Cardiac muscle cell (in vitro differentiated cells and primary cell): ENCODE measurements around the gene MAPK10. TPM values are rescaled to one million over a fixed set of nuclear protein-coding genes. Genes with fewer than 3 reads are reported as not detected.

Source experiments
- DNase-seq, 2 donors: peaks; one replicate each; pipeline versions ENCODE4 v3.0.0 to v3.0.0-alpha.2; 2010 to 2017; ENCODE audit warnings: low read depth in 1 of 2, low spot score in 1 of 2
- H3K27ac ChIP-seq: fragments of 200-600 bp; sonication (generic); 2 replicates; pipeline ENCODE4 v1.5.1; 2016
- H3K27me3 ChIP-seq: fragments of 200-600 bp; sonication (generic); 2 replicates; pipeline ENCODE4 v1.6.0; 2016; ENCODE audit warnings: control low read depth
- H3K36me3 ChIP-seq: fragments of 200-600 bp; sonication (generic); 2 replicates; pipeline ENCODE4 v1.5.1; 2016; ENCODE audit warnings: control low read depth
- H3K4me1 ChIP-seq: fragments of 200-600 bp; sonication (generic); 2 replicates; pipeline ENCODE4 v1.8.1; 2017; ENCODE audit warnings: low read depth, mild to moderate bottlenecking, mixed run types
- H3K4me3 ChIP-seq: fragments of 200-600 bp; sonication (generic); 2 replicates; pipeline ENCODE4 v1.5.1; 2016; ENCODE audit warnings: mild to moderate bottlenecking
- H3K9me3 ChIP-seq: fragments of 200-600 bp; sonication (generic); 2 replicates; pipeline ENCODE4 v1.5.1; 2017; ENCODE audit warnings: low read depth, mild to moderate bottlenecking, control low read depth
- polyA plus RNA-seq: library from polyadenylated mRNA; unstranded; fragments of >200 nt; fragmentation: Nextera tagmentation; extraction: Ambion mirVana; gene quantifications from 2 replicates; pipeline ENCODE4 v1.2.1, GENCODE V29; 2016
- total RNA-seq: library from RNA; depleted of rRNA; stranded (reverse); fragments of >200 nt; gene quantifications from 2 replicates; pipeline ENCODE4 v1.2.3, GENCODE V29; 2016
- TF ChIP-seq, protein P1 (sequence below): IDR thresholded peaks from 2 replicates; pipeline ENCODE4 v1.5.1; 2012; ENCODE audit warnings: low read depth, mild to moderate bottlenecking, low read length

MAPK10 gene
- total and polyA plus RNA-seq, 2 experiments from 2014 or later: 13.9 to 22.8 TPM

DNA sequence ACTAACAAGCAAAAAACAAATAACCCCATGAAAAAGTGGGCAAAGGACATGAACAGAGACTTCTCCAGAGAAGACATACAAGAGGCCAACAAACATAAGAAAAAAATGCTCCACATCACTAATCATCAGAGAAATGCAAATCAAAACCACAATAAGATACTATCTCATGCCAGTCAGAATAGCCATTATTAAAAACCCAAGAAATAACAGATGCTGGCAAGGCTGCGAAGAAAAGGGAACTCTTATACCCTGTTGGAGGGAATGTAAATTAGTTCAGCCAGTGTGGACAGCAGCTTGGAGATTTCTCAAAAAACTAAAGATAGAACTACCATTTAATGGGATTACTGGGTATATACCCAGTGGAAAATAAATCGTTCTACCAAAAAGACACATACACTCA lies 79.6 kb downstream of the MAPK10 start:
- no peak for DNase-seq
- Histone ChIP-seq H3K27ac (no peak overlapping the region), H3K36me3 (no peaks in the 10 kb centered on the region), H3K4me1 (no peaks in the 10 kb centered on the region), H3K9me3 (no peaks in the 10 kb centered on the region), H3K4me3 (no peak overlapping the region), H3K27me3 (no peaks in the 10 kb centered on the region)
- TF ChIP-seq, protein P1, sequence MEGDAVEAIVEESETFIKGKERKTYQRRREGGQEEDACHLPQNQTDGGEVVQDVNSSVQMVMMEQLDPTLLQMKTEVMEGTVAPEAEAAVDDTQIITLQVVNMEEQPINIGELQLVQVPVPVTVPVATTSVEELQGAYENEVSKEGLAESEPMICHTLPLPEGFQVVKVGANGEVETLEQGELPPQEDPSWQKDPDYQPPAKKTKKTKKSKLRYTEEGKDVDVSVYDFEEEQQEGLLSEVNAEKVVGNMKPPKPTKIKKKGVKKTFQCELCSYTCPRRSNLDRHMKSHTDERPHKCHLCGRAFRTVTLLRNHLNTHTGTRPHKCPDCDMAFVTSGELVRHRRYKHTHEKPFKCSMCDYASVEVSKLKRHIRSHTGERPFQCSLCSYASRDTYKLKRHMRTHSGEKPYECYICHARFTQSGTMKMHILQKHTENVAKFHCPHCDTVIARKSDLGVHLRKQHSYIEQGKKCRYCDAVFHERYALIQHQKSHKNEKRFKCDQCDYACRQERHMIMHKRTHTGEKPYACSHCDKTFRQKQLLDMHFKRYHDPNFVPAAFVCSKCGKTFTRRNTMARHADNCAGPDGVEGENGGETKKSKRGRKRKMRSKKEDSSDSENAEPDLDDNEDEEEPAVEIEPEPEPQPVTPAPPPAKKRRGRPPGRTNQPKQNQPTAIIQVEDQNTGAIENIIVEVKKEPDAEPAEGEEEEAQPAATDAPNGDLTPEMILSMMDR: no peak

DNA sequence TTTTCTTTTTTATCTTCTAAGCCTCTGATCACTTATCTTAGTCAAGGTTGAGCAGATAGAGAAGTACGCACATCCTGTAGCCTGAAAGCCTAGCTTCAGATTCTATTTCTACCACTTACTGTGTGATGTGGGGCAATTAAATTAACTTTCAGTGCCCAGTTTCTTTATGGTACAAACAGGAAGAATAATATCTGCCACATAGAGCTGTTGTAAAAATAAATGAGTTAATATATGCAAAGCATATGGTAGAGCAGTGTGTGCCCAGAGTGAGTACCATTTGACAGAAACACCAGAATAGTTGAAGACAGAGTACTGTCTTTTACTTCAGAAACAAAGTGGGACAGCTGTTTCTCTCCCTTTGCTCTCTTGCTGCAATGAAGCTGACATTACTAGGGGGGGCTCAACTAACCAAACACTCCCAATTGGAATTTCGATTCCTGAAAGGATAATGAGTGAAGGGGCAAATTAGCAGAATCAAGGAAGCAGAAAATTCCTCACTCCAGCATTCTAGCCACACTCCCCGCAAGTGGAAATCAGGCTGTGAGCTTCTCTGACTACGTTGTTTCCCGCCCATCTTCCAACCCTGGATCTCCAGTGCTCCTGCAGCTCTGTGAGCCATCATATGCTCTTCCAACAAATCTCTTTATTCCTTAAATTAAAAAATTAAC lies 80.4 kb downstream of the MAPK10 start:
- H3K4me3 ChIP-seq: no peak overlapping the region
- no peaks in the 10 kb centered on the region for H3K4me1 ChIP-seq
- H3K9me3 ChIP-seq: no peaks in the 10 kb centered on the region
- H3K27me3 ChIP-seq: no peaks in the 10 kb centered on the region
- DNase-seq: no peak
- TF ChIP-seq, protein P1: no peak
- H3K27ac ChIP-seq: no peak overlapping the region
- no peaks in the 10 kb centered on the region for H3K36me3 ChIP-seq

DNA sequence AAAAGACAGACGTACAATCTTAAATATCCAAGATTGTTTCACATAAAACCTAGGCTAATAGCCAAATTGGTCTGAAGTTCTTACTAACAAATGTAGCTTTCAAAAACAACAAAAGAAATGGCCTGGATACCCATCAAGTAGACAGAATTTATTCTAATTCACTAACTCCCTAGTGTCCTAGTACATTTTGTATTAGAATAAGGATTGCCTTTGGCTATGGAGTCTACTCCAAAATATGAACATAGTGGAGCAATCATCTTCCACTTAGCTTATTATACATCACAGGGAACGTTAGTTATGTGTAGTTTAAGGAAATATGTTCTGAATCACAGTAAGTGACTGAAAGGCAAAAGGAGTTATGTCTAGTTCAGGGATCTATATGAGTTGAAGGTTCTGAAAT lies 81.7 kb downstream of the MAPK10 start:
- no peaks in the 10 kb centered on the region for H3K4me1 ChIP-seq
- no peaks in the 10 kb centered on the region for H3K27me3 ChIP-seq
- H3K27ac ChIP-seq: no peak overlapping the region
- no peaks in the 10 kb centered on the region for H3K36me3 ChIP-seq
- TF ChIP-seq, protein P1: no peak
- H3K4me3 ChIP-seq: no peak overlapping the region
- H3K9me3 ChIP-seq: no peaks in the 10 kb centered on the region
- DNase-seq: no peak

DNA sequence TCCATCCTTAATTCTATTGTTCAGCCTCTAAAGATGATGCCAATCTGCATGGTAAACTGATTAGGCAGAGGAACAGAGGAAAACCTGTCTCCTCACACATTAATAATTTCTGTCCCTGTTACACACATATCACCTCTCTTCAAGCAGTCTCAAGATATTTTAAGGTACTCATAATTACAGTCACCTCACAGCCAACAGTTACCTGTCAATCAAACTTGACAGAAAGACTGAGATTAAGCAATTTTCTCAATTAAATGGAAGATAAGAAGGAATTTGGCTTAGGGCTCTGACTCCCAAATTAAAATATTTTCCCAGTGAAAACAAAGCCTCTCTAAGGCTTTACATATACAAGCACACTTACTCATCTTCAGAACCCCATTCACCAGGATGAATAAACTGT lies 85.2 kb downstream of the MAPK10 start:
- H3K4me3 ChIP-seq: no peak overlapping the region
- no peak overlapping the region for H3K27ac ChIP-seq
- no peaks in the 10 kb centered on the region for H3K9me3 ChIP-seq
- TF ChIP-seq, protein P1: no peak
- no peaks in the 10 kb centered on the region for H3K36me3 ChIP-seq
- no peak for DNase-seq
- no peaks in the 10 kb centered on the region for H3K27me3 ChIP-seq
- H3K4me1 ChIP-seq: no peaks in the 10 kb centered on the region

DNA sequence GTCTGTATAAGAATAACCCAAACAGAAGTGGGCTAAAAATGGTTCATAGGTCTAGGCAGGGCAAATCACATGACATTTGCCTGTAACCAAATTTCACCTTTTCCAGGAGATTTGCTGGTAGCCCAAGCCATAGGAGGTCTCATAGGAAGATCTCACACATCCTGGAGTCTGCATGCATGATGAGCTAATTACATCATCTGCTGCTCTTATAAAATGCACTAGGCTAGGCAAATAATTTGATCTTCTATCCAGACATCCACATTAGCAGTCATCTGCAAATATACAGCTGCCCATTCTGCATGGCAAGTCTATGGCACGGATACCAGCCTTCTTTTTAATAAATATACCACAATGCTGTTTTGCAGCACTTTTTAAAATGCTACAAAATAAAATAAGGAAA lies 87.2 kb downstream of the MAPK10 start:
- no peaks in the 10 kb centered on the region for H3K4me1 ChIP-seq
- no peaks in the 10 kb centered on the region for H3K27me3 ChIP-seq
- H3K9me3 ChIP-seq: no peaks in the 10 kb centered on the region
- H3K4me3 ChIP-seq: no peak overlapping the region
- no peaks in the 10 kb centered on the region for H3K36me3 ChIP-seq
- no peak overlapping the region for H3K27ac ChIP-seq
- TF ChIP-seq, protein P1: no peak
- DNase-seq: no peak
